Ureter (tissue), 1 donor: Measurements from ENCODE around the gene IRS1. TPM values are rescaled to one million over a fixed set of nuclear protein-coding genes. Genes with fewer than 3 reads are reported as not detected.

Source experiments
- DNase-seq: peaks from one replicate; pipeline ENCODE4 v3.0.0-alpha.2; 2020; ENCODE audit warnings: low spot score
- total RNA-seq: library from RNA; stranded (reverse); gene quantifications from one replicate; pipeline ENCODE4 v1.2.4, GENCODE V29; 2023
- donor health status: DM: yes; HTN: yes; CAD: no.

The IRS1 gene
- total RNA-seq, 1 donor from 2014 or later, result 40.0 TPM

- no peak for DNase-seq
Observed at GRCh38 chr2:226758921-226759640, 40.5 kb downstream of the IRS1 start.

GRCh38 chr2:226756131-226756530 lies 43.5 kb downstream of the IRS1 start:
- no peak for DNase-seq

GRCh38 chr2:226755631-226756030 lies 44.0 kb downstream of the IRS1 start:
- DNase-seq, result no peak

GRCh38 chr2:226754821-226755604 lies 44.6 kb downstream of the IRS1 start:
- DNase-seq, result no peak

GRCh38 chr2:226752887-226753286 lies 46.7 kb downstream of the IRS1 start:
- DNase-seq, result no peak

GRCh38 chr2:226747288-226747687 lies 52.3 kb downstream of the IRS1 start:
- no peak for DNase-seq

GRCh38 chr2:226746196-226746800 lies 53.3 kb downstream of the IRS1 start:
- no peak for DNase-seq

- no peak for DNase-seq
Observed at GRCh38 chr2:226743915-226744314, 55.7 kb downstream of the IRS1 start.

- DNase-seq, result no peak
Observed at GRCh38 chr2:226742347-226742746, 57.3 kb downstream of the IRS1 start.

GRCh38 chr2:226740039-226740648 lies 59.5 kb downstream of the IRS1 start:
- no peak for DNase-seq

GRCh38 chr2:226739545-226740030 lies 60.0 kb downstream of the IRS1 start:
- DNase-seq, result no peak

GRCh38 chr2:226738821-226739544 lies 60.6 kb downstream of the IRS1 start:
- DNase-seq, result no peak

- no peak for DNase-seq
Observed at GRCh38 chr2:226738191-226738820, 61.3 kb downstream of the IRS1 start.

- no peak for DNase-seq
Observed at GRCh38 chr2:226736382-226736781, 63.2 kb downstream of the IRS1 start.

- no peak for DNase-seq
Observed at GRCh38 chr2:226733927-226734564, 65.6 kb downstream of the IRS1 start.

- DNase-seq, result no peak
Observed at GRCh38 chr2:226733189-226733858, 66.3 kb downstream of the IRS1 start.

GRCh38 chr2:226732478-226733188 lies 67.0 kb downstream of the IRS1 start:
- no peak for DNase-seq

GRCh38 chr2:226730481-226730880 lies 69.1 kb downstream of the IRS1 start:
- no peak for DNase-seq

- DNase-seq, result no peak
Observed at GRCh38 chr2:226728996-226729395, 70.6 kb downstream of the IRS1 start.
